ENCODE measurements around the gene RPA3.

The RPA3 gene

GRCh38 chr7:7731732-7732131 is 13.3 kb upstream of the RPA3 start:
- no peak for DNase-seq

GRCh38 chr7:7720750-7721621 is 2.6 kb upstream of the RPA3 start:
- no peak for DNase-seq

GRCh38 chr7:7720193-7720592 is 1.8 kb upstream of the RPA3 start:
- no peak for DNase-seq

GRCh38 chr7:7719236-7719635 is 829 bp upstream of the RPA3 start:
- DNase-seq, result no peak

GRCh38 chr7:7713730-7714129 is 4.7 kb downstream of the RPA3 start:
- no peak for DNase-seq

- no peak for DNase-seq
Observed at GRCh38 chr7:7710469-7710868, 7.9 kb downstream of the RPA3 start.

GRCh38 chr7:7709291-7709690 is 9.1 kb downstream of the RPA3 start:
- no peak for DNase-seq

- no peak for DNase-seq
Observed at GRCh38 chr7:7707806-7708205, 10.6 kb downstream of the RPA3 start.

GRCh38 chr7:7707246-7707645 is 11.2 kb downstream of the RPA3 start:
- no peak for DNase-seq

GRCh38 chr7:7706556-7707172 is 11.7 kb downstream of the RPA3 start:
- no peak for DNase-seq

GRCh38 chr7:7706101-7706511 is 12.3 kb downstream of the RPA3 start:
- no peak for DNase-seq

- DNase-seq, result no peak
Observed at GRCh38 chr7:7705318-7705717, 13.1 kb downstream of the RPA3 start.

GRCh38 chr7:7704867-7705266 is 13.5 kb downstream of the RPA3 start:
- DNase-seq, result no peak

- no peak for DNase-seq
Observed at GRCh38 chr7:7703427-7703826, 15.0 kb downstream of the RPA3 start.

GRCh38 chr7:7702826-7703225 is 15.6 kb downstream of the RPA3 start:
- DNase-seq, result no peak

GRCh38 chr7:7701527-7701926 is 16.9 kb downstream of the RPA3 start:
- no peak for DNase-seq

GRCh38 chr7:7699970-7700369 is 18.4 kb downstream of the RPA3 start:
- DNase-seq, result no peak

- no peak for DNase-seq
Observed at GRCh38 chr7:7699380-7699779, 19.0 kb downstream of the RPA3 start.

- no peak for DNase-seq
Observed at GRCh38 chr7:7698930-7699329, 19.5 kb downstream of the RPA3 start.

- no peak for DNase-seq
Observed at GRCh38 chr7:7696458-7697119, 21.8 kb downstream of the RPA3 start.

- DNase-seq, result no peak
Observed at GRCh38 chr7:7695111-7695817, 23.1 kb downstream of the RPA3 start.

- DNase-seq, result no peak
Observed at GRCh38 chr7:7694542-7694941, 23.9 kb downstream of the RPA3 start.

- DNase-seq, result no peak
Observed at GRCh38 chr7:7693881-7694280, 24.5 kb downstream of the RPA3 start.
